Measurements from ENCODE around the gene SPACDR.

Gene SPACDR

GRCh38 chr7:100489824-100490223, 25.8 kb upstream of the SPACDR start:
- no peaks in the 10 kb centered on the region for H3K36me3 Mint-ChIP-seq (ENCODE audit: low read depth)
- H3K4me1 Mint-ChIP-seq (ENCODE audit: low read depth) = peaks cover 15% of the 10 kb centered on the region
- H3K9me3 Mint-ChIP-seq = no peaks in the 10 kb centered on the region
- H3K4me3 Mint-ChIP-seq = no peak overlapping the region
- H3K27me3 Mint-ChIP-seq (ENCODE audit: low read depth) = peaks cover 11% of the 10 kb centered on the region
- no peak overlapping the region for H3K27ac Mint-ChIP-seq

DNA sequence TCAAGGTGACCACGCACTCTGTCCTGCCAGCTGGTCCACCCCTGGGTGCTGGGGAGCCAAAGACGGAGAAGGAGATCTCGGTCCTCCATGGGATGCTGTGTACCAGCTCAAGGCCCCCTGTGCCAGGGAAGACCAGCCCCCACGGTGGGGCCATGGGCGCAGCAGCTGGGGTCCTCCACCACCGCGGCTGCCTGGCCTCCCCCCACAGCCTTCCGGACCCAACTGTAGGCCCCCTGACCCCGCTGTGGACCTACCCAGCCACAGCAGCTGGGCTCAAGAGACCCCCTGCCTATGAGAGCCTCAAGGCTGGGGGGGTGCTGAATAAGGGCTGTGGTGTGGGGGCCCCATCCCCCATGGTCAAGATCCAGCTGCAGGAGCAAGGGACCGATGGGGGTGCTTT, 25.1 kb upstream of the SPACDR start:
- H3K27ac Mint-ChIP-seq = no peak overlapping the region
- peaks cover 9% of the 10 kb centered on the region for H3K27me3 Mint-ChIP-seq (ENCODE audit: low read depth)
- H3K36me3 Mint-ChIP-seq (ENCODE audit: low read depth) = no peaks in the 10 kb centered on the region
- H3K4me1 Mint-ChIP-seq (ENCODE audit: low read depth) = peaks cover 16% of the 10 kb centered on the region
- no peaks in the 10 kb centered on the region for H3K9me3 Mint-ChIP-seq
- no peak overlapping the region for H3K4me3 Mint-ChIP-seq

GRCh38 chr7:100488333-100489095, 24.5 kb upstream of the SPACDR start:
- peaks cover 12% of the 10 kb centered on the region for H3K4me1 Mint-ChIP-seq (ENCODE audit: low read depth)
- H3K4me3 Mint-ChIP-seq = no peak overlapping the region
- H3K9me3 Mint-ChIP-seq = no peaks in the 10 kb centered on the region
- no peak overlapping the region for H3K27ac Mint-ChIP-seq
- H3K27me3 Mint-ChIP-seq (ENCODE audit: low read depth) = peaks cover 9% of the 10 kb centered on the region
- no peaks in the 10 kb centered on the region for H3K36me3 Mint-ChIP-seq (ENCODE audit: low read depth)

DNA sequence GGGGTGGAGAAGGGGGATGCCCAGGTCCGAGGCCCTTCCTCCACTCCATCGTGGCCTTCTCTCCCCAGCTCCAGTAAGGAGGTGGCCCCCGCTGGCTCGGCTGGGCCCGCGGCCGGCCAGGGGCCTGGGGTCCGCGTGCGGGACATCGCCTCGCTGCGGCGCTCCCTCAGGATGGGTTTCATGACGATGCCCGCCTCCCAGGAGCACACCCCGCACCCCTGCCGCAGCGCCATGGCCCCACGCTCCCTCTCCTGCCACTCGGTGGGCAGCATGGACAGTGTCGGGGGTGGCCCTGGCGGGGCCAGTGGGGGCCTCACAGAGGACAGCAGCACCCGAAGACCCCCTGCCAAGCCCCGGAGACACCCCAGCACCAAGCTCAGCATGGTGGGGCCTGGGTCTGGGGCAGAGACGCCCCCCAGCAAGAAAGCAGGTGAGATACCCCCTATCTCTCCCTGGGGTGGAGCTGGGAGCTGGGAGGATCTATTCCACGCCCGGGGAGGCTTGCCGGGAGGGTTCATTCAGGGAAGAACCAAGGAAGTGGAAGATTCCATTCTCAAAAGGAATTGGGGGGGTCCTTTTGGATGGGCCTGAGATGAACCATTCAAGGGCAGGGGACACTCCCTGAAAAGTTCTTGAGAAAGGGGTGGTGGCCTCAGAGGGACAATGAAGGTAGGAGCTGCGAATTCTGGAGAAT, 22.8 kb upstream of the SPACDR start:
- no peak overlapping the region for H3K27ac Mint-ChIP-seq
- peaks cover 7% of the 10 kb centered on the region for H3K27me3 Mint-ChIP-seq (ENCODE audit: low read depth)
- H3K36me3 Mint-ChIP-seq (ENCODE audit: low read depth) = no peaks in the 10 kb centered on the region
- H3K4me1 Mint-ChIP-seq (ENCODE audit: low read depth) = peaks cover 13% of the 10 kb centered on the region
- H3K9me3 Mint-ChIP-seq = no peaks in the 10 kb centered on the region
- H3K4me3 Mint-ChIP-seq = no peak overlapping the region

DNA sequence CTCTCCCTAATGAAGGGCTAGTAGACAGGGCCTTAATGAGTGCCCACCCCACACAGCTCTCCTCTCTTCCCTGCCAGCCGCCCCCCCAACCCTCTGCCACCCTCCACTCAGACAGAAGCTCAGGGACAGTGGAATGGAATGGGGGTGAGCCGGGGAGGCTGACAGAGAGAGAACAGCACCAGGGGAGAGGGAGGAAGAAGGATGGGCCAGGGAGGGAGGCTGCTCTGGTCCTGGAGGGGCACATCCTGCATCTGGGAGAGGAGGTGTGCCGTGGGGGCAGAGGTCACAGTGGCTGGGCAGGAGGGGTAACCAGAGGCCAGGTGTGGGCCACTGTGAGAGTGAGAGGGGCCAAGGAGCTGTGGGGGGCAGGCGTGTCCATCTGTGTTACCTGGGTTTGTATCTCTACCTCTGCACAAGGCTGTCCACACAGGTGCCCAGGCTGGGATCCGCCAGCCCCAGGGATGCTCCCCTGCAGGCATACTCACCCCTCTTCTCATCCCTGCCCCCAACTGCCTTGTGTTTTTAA, 22.1 kb upstream of the SPACDR start:
- H3K4me1 Mint-ChIP-seq (ENCODE audit: low read depth) = peaks cover 16% of the 10 kb centered on the region
- H3K4me3 Mint-ChIP-seq = no peak overlapping the region

DNA sequence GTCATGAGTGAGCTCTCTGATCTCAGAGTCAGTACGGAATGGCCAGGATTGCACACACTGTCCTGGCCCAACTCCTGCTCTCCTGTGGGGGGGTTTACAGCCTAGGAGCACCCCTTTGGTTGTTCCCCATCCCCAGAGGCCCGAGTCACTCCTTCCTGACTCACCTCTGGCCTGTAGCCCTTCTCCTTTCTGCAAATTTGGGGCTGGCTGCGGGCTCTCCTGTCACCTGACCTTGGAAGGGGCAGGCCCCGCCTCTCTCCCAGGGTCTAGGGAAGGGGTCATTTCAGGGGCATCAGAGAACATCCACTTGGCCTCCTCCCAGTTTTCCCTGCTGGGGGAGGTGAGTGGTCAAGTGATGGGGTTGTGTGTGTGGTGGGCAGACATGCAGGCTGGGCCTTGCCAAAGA, 21.4 kb upstream of the SPACDR start:
- H3K36me3 Mint-ChIP-seq (ENCODE audit: low read depth) = no peaks in the 10 kb centered on the region
- peaks cover 3% of the 10 kb centered on the region for H3K27me3 Mint-ChIP-seq (ENCODE audit: low read depth)
- H3K4me3 Mint-ChIP-seq = no peak overlapping the region
- no peaks in the 10 kb centered on the region for H3K9me3 Mint-ChIP-seq
- H3K27ac Mint-ChIP-seq = no peak overlapping the region
- peaks cover 16% of the 10 kb centered on the region for H3K4me1 Mint-ChIP-seq (ENCODE audit: low read depth)

More for the DNA sequence above, 22.1 kb upstream of the SPACDR start:
- H3K27ac Mint-ChIP-seq = no peak overlapping the region
- peaks cover 4% of the 10 kb centered on the region for H3K27me3 Mint-ChIP-seq (ENCODE audit: low read depth)
- H3K36me3 Mint-ChIP-seq (ENCODE audit: low read depth) = no peaks in the 10 kb centered on the region
- no peaks in the 10 kb centered on the region for H3K9me3 Mint-ChIP-seq

DNA sequence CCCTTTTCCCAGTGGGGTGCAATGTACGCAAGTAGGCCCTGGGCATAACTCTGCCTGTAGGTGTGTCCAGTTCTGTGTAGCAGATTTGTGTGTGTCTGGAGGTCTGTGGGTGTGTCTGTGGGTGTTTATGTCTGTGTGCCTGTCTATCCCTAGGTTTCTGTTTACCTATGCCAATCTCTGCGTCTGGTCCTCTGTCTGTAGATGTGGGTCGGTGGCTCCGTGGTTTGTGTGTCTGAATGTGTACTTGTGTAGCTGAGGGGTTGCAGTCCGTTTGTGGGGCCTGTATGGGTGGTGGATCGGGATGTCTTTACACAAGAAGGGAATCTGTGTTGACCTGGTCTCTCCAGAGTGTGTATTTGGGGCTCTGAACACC, 20.6 kb upstream of the SPACDR start:
- Mint-ChIP-seq H3K4me3 (peak overlapping the region; percentile 48), H3K27me3 (ENCODE audit: low read depth) (peaks cover 3% of the 10 kb centered on the region), H3K9me3 (no peaks in the 10 kb centered on the region), H3K27ac (no peak overlapping the region), H3K4me1 (ENCODE audit: low read depth) (peaks cover 16% of the 10 kb centered on the region), H3K36me3 (ENCODE audit: low read depth) (no peaks in the 10 kb centered on the region)

DNA sequence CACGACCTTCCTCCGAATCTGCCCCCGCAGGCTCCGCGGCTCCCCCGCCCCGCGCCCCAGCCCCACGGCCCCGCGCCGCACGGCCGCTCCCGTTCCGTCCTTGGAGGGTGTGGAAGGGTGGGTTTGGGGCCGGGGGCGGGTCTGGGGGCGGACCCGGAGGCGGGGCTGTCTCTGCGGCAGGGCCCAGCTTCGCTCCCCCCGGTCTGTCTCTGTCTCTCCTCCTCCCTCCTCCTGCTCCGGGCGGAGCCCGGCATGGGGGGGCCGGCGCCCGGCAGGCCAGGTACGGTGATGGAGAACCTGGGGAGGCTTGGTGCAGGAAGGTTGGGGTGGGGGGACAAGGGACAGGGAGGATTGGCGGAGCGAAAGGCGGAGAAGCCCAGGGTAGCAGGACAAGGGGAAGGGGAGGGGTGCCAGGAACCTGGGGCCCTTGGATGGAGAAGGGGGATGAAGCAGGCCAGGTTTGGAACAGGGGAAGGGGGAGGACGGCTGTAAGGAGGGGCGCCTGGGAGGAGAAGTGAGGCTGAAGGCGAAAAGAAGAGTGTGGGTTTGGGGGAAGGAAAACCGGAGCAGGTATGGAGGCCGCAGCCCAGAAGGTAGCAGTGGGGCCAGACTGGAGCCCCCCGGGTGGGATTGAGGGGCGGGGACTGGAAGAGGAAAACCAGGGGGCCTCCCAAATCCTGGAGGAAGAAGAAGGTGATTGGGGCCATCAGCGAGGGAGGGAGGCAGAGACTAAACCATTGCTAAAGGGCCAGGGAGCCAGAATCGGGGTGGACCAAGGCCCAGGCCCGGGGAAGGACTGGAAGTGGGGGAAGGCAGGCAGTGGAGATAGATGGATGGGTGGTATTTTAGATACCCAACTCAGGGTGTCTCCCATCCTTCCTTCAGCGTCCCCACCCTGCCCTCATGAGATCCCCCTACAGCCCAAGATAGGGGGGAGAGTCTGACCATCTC, 19.9 kb upstream of the SPACDR start, which contains the start of gene NYAP1:
Gene NYAP1, plus strand, starts transcription at position 206 of the 951 bp plus-strand sequence. CDS start 1,385 bp downstream, outside the sequence.
- peaks cover under 1% of the 10 kb centered on the region for H3K36me3 Mint-ChIP-seq (ENCODE audit: low read depth)
- no peaks in the 10 kb centered on the region for H3K9me3 Mint-ChIP-seq
- H3K4me3 Mint-ChIP-seq = peak within 1 kb of the TSS; percentile 89
- peaks cover 19% of the 10 kb centered on the region for H3K4me1 Mint-ChIP-seq (ENCODE audit: low read depth)
- peak within 1 kb of the TSS; percentile 62 for H3K27ac Mint-ChIP-seq
- H3K27me3 Mint-ChIP-seq (ENCODE audit: low read depth) = peaks cover 3% of the 10 kb centered on the region

DNA sequence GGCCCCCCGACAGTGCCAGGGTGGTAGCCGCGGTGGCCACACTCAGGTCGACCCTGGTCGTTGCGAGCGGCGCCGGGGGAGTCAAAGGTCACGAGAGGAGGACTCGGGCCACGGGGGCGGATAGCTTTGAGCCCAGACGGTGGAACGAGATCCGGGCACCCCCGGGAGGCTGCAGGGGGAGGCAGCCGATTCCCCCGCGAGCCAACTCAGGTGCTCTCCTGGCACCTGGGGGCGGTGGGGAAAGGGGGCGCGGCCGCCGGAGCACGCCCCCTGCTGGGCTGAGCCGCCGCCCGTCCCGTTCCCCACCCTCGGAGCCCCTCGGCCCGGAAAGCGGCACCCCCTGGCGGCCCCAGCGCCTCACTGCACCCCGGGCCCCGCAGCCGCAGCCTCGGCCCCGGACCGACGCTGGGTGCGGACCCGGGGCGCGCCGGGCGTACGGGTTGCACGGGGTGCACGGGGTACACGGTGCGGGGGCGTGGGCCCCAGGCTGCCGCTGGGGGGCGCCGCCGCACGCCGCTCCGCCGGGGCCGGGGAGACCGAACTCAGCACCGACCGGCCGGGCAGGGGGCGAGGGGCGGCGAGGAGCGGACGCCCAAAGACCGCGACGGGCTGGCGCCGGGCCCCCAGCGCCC, 19.1 kb upstream of the SPACDR start:
- H3K4me1 Mint-ChIP-seq (ENCODE audit: low read depth) = peaks cover 19% of the 10 kb centered on the region
- no peaks in the 10 kb centered on the region for H3K9me3 Mint-ChIP-seq
- peak overlapping the region; percentile 89 for H3K4me3 Mint-ChIP-seq
- peaks cover 3% of the 10 kb centered on the region for H3K27me3 Mint-ChIP-seq (ENCODE audit: low read depth)
- no peak overlapping the region for H3K27ac Mint-ChIP-seq
- peaks cover 3% of the 10 kb centered on the region for H3K36me3 Mint-ChIP-seq (ENCODE audit: low read depth)

- H3K4me3 Mint-ChIP-seq = peak overlapping the region; percentile 89
Measured at GRCh38 chr7:100482728-100483089, 18.6 kb upstream of the SPACDR start.

DNA sequence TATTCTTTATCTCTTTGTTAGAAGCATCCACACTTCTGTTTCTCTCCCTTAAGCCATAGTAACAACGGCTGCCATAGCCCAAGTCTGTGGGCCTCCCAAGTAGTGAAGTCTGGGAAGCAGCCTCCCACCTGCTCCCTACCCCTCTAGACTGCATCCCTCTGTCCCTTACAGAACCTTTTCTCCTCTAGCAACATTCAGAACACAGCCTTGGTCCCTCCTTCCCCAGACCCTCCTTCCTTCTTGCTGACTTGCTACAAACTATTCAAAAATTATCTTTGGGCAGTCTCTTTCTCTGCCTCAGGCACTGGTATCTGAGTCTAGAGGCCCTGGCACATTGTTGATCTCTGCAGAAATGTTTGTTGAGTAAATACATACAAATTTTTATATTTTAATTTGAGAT, 17.4 kb upstream of the SPACDR start:
- H3K27ac Mint-ChIP-seq = no peak overlapping the region
- peaks cover 9% of the 10 kb centered on the region for H3K36me3 Mint-ChIP-seq (ENCODE audit: low read depth)
- H3K9me3 Mint-ChIP-seq = no peaks in the 10 kb centered on the region
- H3K4me1 Mint-ChIP-seq (ENCODE audit: low read depth) = peaks cover 24% of the 10 kb centered on the region
- H3K4me3 Mint-ChIP-seq = no peak overlapping the region
- H3K27me3 Mint-ChIP-seq (ENCODE audit: low read depth) = peaks cover 3% of the 10 kb centered on the region

More at GRCh38 chr7:100482728-100483089, 18.6 kb upstream of the SPACDR start:
- peaks cover 3% of the 10 kb centered on the region for H3K27me3 Mint-ChIP-seq (ENCODE audit: low read depth)
- no peaks in the 10 kb centered on the region for H3K9me3 Mint-ChIP-seq
- H3K27ac Mint-ChIP-seq = peak overlapping the region; percentile 62
- H3K36me3 Mint-ChIP-seq (ENCODE audit: low read depth) = peaks cover 5% of the 10 kb centered on the region
- peaks cover 19% of the 10 kb centered on the region for H3K4me1 Mint-ChIP-seq (ENCODE audit: low read depth)

DNA sequence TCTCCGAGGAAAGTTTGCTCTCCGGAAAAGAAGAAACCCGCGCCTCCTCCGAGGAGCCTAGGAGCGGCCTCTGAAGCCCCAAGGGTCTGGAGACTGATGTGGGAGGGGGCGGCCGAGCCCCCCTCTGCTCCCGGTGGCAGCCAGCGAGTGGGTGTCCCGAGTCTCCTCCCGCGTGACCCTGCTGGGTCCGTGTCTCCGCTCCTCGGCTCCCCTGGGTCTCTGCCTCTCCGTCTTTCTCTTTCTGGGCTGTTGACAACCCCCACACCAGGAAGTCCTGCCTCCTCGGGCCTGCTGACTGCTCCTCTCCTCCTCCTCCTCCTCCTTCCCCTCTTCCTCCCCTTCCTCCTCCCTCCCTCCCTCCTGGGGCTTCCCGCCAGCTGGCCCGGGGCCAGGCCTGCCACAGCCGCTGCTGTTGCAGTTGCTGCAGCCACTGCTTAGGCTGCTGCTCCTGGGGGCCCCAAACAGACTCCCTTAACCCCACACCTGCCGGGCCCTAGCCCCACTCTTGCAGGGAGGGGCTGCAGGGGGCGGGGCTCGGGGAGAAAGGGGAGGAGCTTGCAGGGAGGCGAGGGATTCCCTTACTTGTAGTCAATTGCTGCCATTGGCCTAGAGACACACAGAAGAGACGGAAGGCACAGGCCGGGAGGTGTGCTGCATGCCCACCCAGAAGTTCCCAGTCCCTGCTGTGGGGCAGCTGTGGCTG, 15.0 kb upstream of the SPACDR start, which contains the start of gene TSC22D4:
Gene TSC22D4, minus strand, starts transcription at position 257 of the 703 bp plus-strand sequence. CDS start 1,176 bp downstream, outside the sequence.
- peaks cover 20% of the 10 kb centered on the region for H3K36me3 Mint-ChIP-seq (ENCODE audit: low read depth)

GRCh38 chr7:100477871-100478267, 13.8 kb upstream of the SPACDR start:
- H3K4me3 Mint-ChIP-seq = peak overlapping the region; percentile 98
- peaks cover 29% of the 10 kb centered on the region for H3K36me3 Mint-ChIP-seq (ENCODE audit: low read depth)
- H3K4me1 Mint-ChIP-seq (ENCODE audit: low read depth) = peaks cover 35% of the 10 kb centered on the region
- peak overlapping the region; percentile 94 for H3K27ac Mint-ChIP-seq
- H3K27me3 Mint-ChIP-seq (ENCODE audit: low read depth) = peaks cover 3% of the 10 kb centered on the region
- no peaks in the 10 kb centered on the region for H3K9me3 Mint-ChIP-seq

More for the DNA sequence above, 15.0 kb upstream of the SPACDR start, which contains the start of gene TSC22D4:
- Mint-ChIP-seq H3K4me3 (peak within 1 kb of the TSS; percentile 98), H3K9me3 (no peaks in the 10 kb centered on the region), H3K27ac (peak within 1 kb of the TSS; percentile 94), H3K27me3 (ENCODE audit: low read depth) (peaks cover 3% of the 10 kb centered on the region), H3K4me1 (ENCODE audit: low read depth) (peaks cover 31% of the 10 kb centered on the region)

Data from T-helper 1 cell treated with Interleukin-12 subunit alpha and Interleukin-12 subunit beta and Interleukin-4 antibody, amounts not matched to agents 30 μg/mL and 1 μg/mL, for 36 hours (primary cell).